HepG2 (cell line): ENCODE results near the gene SAMSN1. TPM values are rescaled to one million over a fixed set of nuclear protein-coding genes. Genes with fewer than 3 reads are reported as not detected.

Experiments
- ATAC-seq: fragments of 200-7000 bp; cut with Tn5 transposase; 3 replicates; pipeline ENCODE4 v1.9.1; 2020; ENCODE audit warnings: mild to moderate bottlenecking, moderate library complexity
- BruUV-seq: library from RNA; stranded (reverse); fragments of 400-500 nt; replicated peaks from 2 replicates; lab custom pipeline; 2021; lab: Mats Ljungman, UMichigan
- CTCF ChIA-PET: fragments of 300-600 bp; formaldehyde crosslinking; extraction: SDS; loops from one replicate; lab custom pipeline; 2021; ENCODE audit warnings: low total read pairs, inconsistent platforms, low intra/inter-chr PET ratio; lab: Yijun Ruan, JAX
- POLR2A ChIA-PET: fragments of 350-600 bp; sonication (Branson Sonifier 250); formaldehyde crosslinking; loops from one replicate; lab custom pipeline; 2020; ENCODE audit warnings: antibody characterized with exemption, inconsistent platforms; lab: Yijun Ruan, JAX
- DNase-seq: peaks from one replicate; pipeline ENCODE4 v3.0.0-alpha.2; 2015; ENCODE audit warnings: low spot score
- FAIRE-seq: peaks from 3 replicates; lab custom pipeline; 2011; peaks lifted over from hg19 to GRCh38; lab: Jason Lieb, UNC
- H2AFZ ChIP-seq: one replicate; pipeline ENCODE4 v1.6.1; 2011; ENCODE audit warnings: low read length, inconsistent platforms
- H3K27ac ChIP-seq: fragments of 300-600 bp; 3 replicates; pipeline ENCODE4 v1.8.0; 2011; ENCODE audit warnings: mixed run types, mild to moderate bottlenecking, mixed read lengths, low read length, inconsistent platforms; ENCODE audit not compliant: insufficient read depth; ENCODE audit errors: extremely low read length
- H3K27me3 ChIP-seq, 2 experiments: fragments of 200-600 bp in 1 of 2; 2 replicates in 1 of 2; 3 replicates in 1 of 2; pipeline versions ENCODE4 v1.6.0 to v1.8.0; 2011; ENCODE audit warnings: low read length in 2 of 2, mild to moderate bottlenecking in 2 of 2, moderate library complexity in 2 of 2, inconsistent platforms in 1 of 2; ENCODE audit not compliant: insufficient read depth in 2 of 2, control insufficient read depth in 1 of 2
- H3K36me3 ChIP-seq, 2 experiments: fragments of 200-600 bp in 1 of 2; replicated peaks in 1 of 2; 2 replicates in 1 of 2; 3 replicates in 1 of 2; pipeline versions ENCODE4 v1.5.1 to v1.8.0; 2011; ENCODE audit warnings: low read length in 2 of 2, inconsistent platforms in 1 of 2; ENCODE audit not compliant: insufficient read depth in 2 of 2, control insufficient read depth in 1 of 2
- H3K4me1 ChIP-seq: 2 replicates; pipeline ENCODE4 v1.5.1; 2012; ENCODE audit warnings: low read length, inconsistent platforms; ENCODE audit not compliant: insufficient read depth
- H3K4me2 ChIP-seq: 2 replicates; pipeline ENCODE4 v1.6.0; 2011; ENCODE audit warnings: low read depth, low read length, inconsistent platforms
- H3K4me3 ChIP-seq, 3 experiments: fragments of 200-600 bp in 1 of 3; sonication (generic), shearing (Covaris generic) in 1 of 3; replicated peaks in 1 of 3; 2 replicates each; pipeline ENCODE4 v1.5.1; 2011 to 2016; ENCODE audit warnings: low read length in 3 of 3, inconsistent platforms in 2 of 3, low read depth in 2 of 3, mild to moderate bottlenecking in 2 of 3, control low read depth in 1 of 3, mixed read lengths in 1 of 3; ENCODE audit not compliant: insufficient read depth in 1 of 3
- H3K79me2 ChIP-seq: one replicate; pipeline ENCODE4 v1.6.1; 2011; ENCODE audit warnings: low read length, inconsistent platforms; ENCODE audit not compliant: insufficient read depth
- H3K9ac ChIP-seq: 2 replicates; pipeline ENCODE4 v1.6.0; 2011; ENCODE audit warnings: mild to moderate bottlenecking, low read depth, low read length, inconsistent platforms; ENCODE audit not compliant: insufficient read depth
- H3K9me3 ChIP-seq: 2 replicates; pipeline ENCODE4 v1.5.1; 2012; ENCODE audit warnings: mild to moderate bottlenecking, low read length
- H4K20me1 ChIP-seq: 2 replicates; pipeline ENCODE4 v1.6.0; 2011; ENCODE audit warnings: inconsistent platforms, mild to moderate bottlenecking, low read length, moderate library complexity; ENCODE audit not compliant: insufficient read depth
- ASH2L ChIP-seq: fragments of 300-600, 200-600 bp; sonication (generic); IDR thresholded peaks from 2 replicates; pipeline ENCODE4 v1.7.0; 2017; ENCODE audit warnings: low read depth, mild to moderate bottlenecking, moderate library complexity, mixed read lengths, low read length; ENCODE audit not compliant: insufficient read length
- DNMT1 ChIP-seq: sonication (generic); formaldehyde crosslinking; IDR thresholded peaks from 2 replicates; pipeline ENCODE4 v1.5.1; 2020; ENCODE audit warnings: mild to moderate bottlenecking, missing genetic modification reagents
- NFE2L2 ChIP-seq: fragments of 150-350 bp; IDR thresholded peaks from 2 replicates; pipeline ENCODE4 v1.6.1; 2014; ENCODE audit warnings: low read length
- NONO ChIP-seq, 2 experiments: fragments of 450-650 bp in 1 of 2; sonication (generic) in 1 of 2; formaldehyde crosslinking in 1 of 2; IDR thresholded peaks in 1 of 2; conservative IDR thresholded peaks in 1 of 2; 2 replicates each; pipeline versions ENCODE4 v1.6.1 to v1.8.0; 2017 to 2022; ENCODE audit warnings: mild to moderate bottlenecking in 1 of 2, missing genetic modification reagents in 1 of 2, moderate library complexity in 1 of 2
- THRA ChIP-seq: sonication (generic); formaldehyde crosslinking; IDR thresholded peaks from 2 replicates; pipeline ENCODE4 v1.4.0; 2020; ENCODE audit warnings: missing genetic modification reagents, borderline replicate concordance
- ZEB1 ChIP-seq: IDR thresholded peaks from 2 replicates; pipeline ENCODE4 v1.6.1; 2012; ENCODE audit warnings: mild to moderate bottlenecking, low read depth, inconsistent platforms; ENCODE audit not compliant: insufficient replicate concordance
- ZMAT3 ChIP-seq: sonication (generic); formaldehyde crosslinking; conservative IDR thresholded peaks from 2 replicates; pipeline ENCODE4 v1.7.0; 2021; ENCODE audit warnings: missing genetic modification reagents
- ZNF136 ChIP-seq: sonication (generic); formaldehyde crosslinking; IDR thresholded peaks from 2 replicates; pipeline ENCODE4 v1.8.1; 2022; ENCODE audit warnings: low read depth, mild to moderate bottlenecking, moderate library complexity, missing genetic modification reagents
- ZNF512B ChIP-seq: sonication (generic); formaldehyde crosslinking; IDR thresholded peaks from 2 replicates; pipeline ENCODE4 v1.5.1; 2020; ENCODE audit warnings: missing genetic modification reagents, mild to moderate bottlenecking, borderline replicate concordance
- ZNF567 ChIP-seq: sonication (generic); formaldehyde crosslinking; IDR thresholded peaks from 2 replicates; pipeline ENCODE4 v1.8.1; 2023; ENCODE audit warnings: mild to moderate bottlenecking, missing genetic modification reagents, borderline replicate concordance
- ZNF761 ChIP-seq: sonication (generic); formaldehyde crosslinking; conservative IDR thresholded peaks from 2 replicates; pipeline ENCODE4 v1.4.0; 2020; ENCODE audit warnings: mild to moderate bottlenecking, missing genetic modification reagents
- WGBS: methylation state at CpG from one replicate; pipeline ENCODE4 v1.1.6; 2017; ENCODE audit warnings: low lambda C conversion rate; 5-methylcytosine and 5-hydroxymethylcytosine counted together
- in situ Hi-C: cut with HindIII; loops from 2 replicates; pipeline ENCODE4 v1.10.0; 2017; ENCODE audit warnings: low pct_unique_long_range_greater_than_20kb; ENCODE audit not compliant: extremely low pct_ligation_motif_present
- intact Hi-C: fragments of 100-400 bp; cut with micrococcal nuclease; formaldehyde crosslinking; loops from one replicate; pipeline ENCODE4 v1.10.0; 2022; ENCODE audit not compliant: unreplicated experiment
- polyA plus RNA-seq, 8 experiments: library from polyadenylated mRNA; depleted of rRNA in 3 of 8; stranded (reverse) in 7 of 8; unstranded in 1 of 8; fragments of >200 nt; fragmentation: Illumina TruSeq in 4 of 8; extraction: Trizol in 4 of 8; gene quantifications; 2 replicates each; pipeline versions ENCODE4 v1.2.1 to v1.2.3, GENCODE V29; 2011 to 2016; ENCODE audit warnings: low read depth in 4 of 8, missing spikeins in 1 of 8, mixed read lengths in 1 of 8; ENCODE audit not compliant: insufficient read depth in 1 of 8
- total RNA-seq, 5 experiments: library from RNA; depleted of rRNA; stranded (reverse); fragments of >200 nt; fragmentation: Illumina TruSeq; extraction: Trizol; gene quantifications; 2 replicates each; pipeline ENCODE4 v1.2.3, GENCODE V29; 2016; ENCODE audit warnings: low read depth in 1 of 5
- TF ChIP-seq, protein P1 (sequence below): sonication (generic); formaldehyde crosslinking; conservative IDR thresholded peaks from 2 replicates; pipeline ENCODE4 v1.4.0; 2020; ENCODE audit warnings: missing genetic modification reagents
- TF ChIP-seq, protein P2 (sequence below): sonication (generic); formaldehyde crosslinking; IDR thresholded peaks from 2 replicates; pipeline ENCODE4 v1.9.0; 2022; ENCODE audit warnings: missing genetic modification reagents, mild to moderate bottlenecking, borderline replicate concordance

Gene SAMSN1
- total and polyA plus RNA-seq, 2 of the 13 experiments (the other 11 are each of a cell fraction or from before 2014, with no cell fraction given): 0.09 TPM; not detected in 1

DNA sequence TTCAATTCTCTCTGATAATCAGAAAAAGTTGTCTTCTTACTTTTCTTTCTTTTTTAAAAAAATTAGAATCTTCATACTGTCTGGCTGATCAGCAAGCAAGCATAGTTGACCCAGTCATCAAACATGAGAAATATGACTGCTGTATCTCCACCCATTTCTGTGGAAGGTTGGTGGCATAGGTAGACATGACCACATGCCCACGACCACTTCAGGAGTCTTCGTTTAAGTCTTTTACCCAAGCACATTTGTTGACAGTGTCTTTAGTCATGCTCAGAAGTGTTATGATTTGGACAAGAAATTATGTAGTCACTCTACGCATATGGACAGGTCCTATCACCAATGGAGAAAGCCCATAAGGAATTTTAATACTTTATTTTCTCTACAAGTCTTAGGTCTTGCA lies 88.4 kb downstream of the SAMSN1 start:
- no peak for FAIRE-seq
- ATAC-seq: no peak
- H3K27ac ChIP-seq: no peak overlapping the region
- H3K27me3 ChIP-seq: no peaks in the 10 kb centered on the region
- 15% methylated on average over 3 of the region's 3 CpGs for WGBS
- no peak overlapping the region for H3K4me3 ChIP-seq
- BruUV-seq: no TSS peak
- H3K4me1 ChIP-seq: no peaks in the 10 kb centered on the region
- POLR2A ChIA-PET: no interaction called here
- intact Hi-C loops (no loop called here), in situ Hi-C loops (no loop called here)
- DNase-seq: no peak
- CTCF ChIA-PET: no interaction called here
- no peaks in the 10 kb centered on the region for H3K79me2 ChIP-seq
- no peak overlapping the region for H3K4me2 ChIP-seq
- H3K36me3 ChIP-seq: no peaks in the 10 kb centered on the region
- no peak overlapping the region for H3K9ac ChIP-seq
- H3K9me3 ChIP-seq: no peaks in the 10 kb centered on the region
- no peak overlapping the region for H2AFZ ChIP-seq
- no peaks in the 10 kb centered on the region for H4K20me1 ChIP-seq
- TF ChIP-seq, protein P1, sequence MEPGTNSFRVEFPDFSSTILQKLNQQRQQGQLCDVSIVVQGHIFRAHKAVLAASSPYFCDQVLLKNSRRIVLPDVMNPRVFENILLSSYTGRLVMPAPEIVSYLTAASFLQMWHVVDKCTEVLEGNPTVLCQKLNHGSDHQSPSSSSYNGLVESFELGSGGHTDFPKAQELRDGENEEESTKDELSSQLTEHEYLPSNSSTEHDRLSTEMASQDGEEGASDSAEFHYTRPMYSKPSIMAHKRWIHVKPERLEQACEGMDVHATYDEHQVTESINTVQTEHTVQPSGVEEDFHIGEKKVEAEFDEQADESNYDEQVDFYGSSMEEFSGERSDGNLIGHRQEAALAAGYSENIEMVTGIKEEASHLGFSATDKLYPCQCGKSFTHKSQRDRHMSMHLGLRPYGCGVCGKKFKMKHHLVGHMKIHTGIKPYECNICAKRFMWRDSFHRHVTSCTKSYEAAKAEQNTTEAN (CRISPR knock-in tag): no peak
- TF ChIP-seq ZNF567 (CRISPR knock-in tag) (no peak), ZMAT3 (no peak), ASH2L (no peak), DNMT1 (CRISPR knock-in tag) (no peak), ZEB1 (no peak), ZNF512B (CRISPR knock-in tag) (no peak), ZNF761 (CRISPR knock-in tag) (no peak), NONO (IDR thresholded peaks at IDR 0.05) (no peak), NONO (CRISPR knock-in tag; conservative IDR thresholded peaks at IDR 0.05) (no peak), ZNF136 (CRISPR knock-in tag) (no peak), NFE2L2 (no peak), THRA (CRISPR knock-in tag) (no peak)
- TF ChIP-seq, protein P2, sequence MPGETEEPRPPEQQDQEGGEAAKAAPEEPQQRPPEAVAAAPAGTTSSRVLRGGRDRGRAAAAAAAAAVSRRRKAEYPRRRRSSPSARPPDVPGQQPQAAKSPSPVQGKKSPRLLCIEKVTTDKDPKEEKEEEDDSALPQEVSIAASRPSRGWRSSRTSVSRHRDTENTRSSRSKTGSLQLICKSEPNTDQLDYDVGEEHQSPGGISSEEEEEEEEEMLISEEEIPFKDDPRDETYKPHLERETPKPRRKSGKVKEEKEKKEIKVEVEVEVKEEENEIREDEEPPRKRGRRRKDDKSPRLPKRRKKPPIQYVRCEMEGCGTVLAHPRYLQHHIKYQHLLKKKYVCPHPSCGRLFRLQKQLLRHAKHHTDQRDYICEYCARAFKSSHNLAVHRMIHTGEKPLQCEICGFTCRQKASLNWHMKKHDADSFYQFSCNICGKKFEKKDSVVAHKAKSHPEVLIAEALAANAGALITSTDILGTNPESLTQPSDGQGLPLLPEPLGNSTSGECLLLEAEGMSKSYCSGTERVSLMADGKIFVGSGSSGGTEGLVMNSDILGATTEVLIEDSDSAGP (CRISPR knock-in tag): no peak
